Stimulated activated CD4-positive, alpha-beta T cell treated with anti-CD3 and anti-CD28 coated beads, TNF-alpha, amount 100 ng/mL, for 48 hours (primary cell): ENCODE results near the gene TFCP2L1.

ENCODE experiments used
- DNase-seq, 3 donors: peaks; one replicate each; pipeline ENCODE4 v3.0.0-alpha.2; 2020; ENCODE audit warnings: low read depth in 3 of 3

TFCP2L1 gene

DNA sequence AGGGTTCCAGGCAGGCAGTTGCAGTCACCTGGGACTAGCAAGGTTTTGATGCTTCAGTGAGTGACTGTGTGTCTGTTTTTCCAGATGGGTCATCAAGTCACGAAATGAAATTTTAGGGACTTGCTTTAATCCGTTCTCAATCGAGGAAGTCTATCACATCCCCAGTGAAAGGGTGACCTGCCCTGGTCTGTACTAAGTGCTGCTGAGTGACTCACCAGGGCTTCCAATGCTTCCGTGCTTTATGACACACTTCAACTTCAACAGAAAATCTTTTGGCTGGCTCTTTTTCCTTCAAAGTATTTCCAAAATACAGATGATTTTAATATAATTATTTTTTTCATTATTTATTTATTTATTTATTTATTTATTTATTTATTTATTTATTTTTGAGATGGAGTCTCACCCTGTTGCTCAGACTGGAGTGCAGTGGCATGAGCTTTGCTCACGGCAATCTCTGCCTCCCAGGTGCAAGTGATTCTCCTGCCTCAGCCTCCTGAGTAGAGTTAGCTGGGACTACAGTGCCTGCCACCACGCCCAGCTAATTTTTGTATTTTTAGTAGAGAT is 18.4 kb downstream of the TFCP2L1 start:
- DNase-seq = no peak

DNA sequence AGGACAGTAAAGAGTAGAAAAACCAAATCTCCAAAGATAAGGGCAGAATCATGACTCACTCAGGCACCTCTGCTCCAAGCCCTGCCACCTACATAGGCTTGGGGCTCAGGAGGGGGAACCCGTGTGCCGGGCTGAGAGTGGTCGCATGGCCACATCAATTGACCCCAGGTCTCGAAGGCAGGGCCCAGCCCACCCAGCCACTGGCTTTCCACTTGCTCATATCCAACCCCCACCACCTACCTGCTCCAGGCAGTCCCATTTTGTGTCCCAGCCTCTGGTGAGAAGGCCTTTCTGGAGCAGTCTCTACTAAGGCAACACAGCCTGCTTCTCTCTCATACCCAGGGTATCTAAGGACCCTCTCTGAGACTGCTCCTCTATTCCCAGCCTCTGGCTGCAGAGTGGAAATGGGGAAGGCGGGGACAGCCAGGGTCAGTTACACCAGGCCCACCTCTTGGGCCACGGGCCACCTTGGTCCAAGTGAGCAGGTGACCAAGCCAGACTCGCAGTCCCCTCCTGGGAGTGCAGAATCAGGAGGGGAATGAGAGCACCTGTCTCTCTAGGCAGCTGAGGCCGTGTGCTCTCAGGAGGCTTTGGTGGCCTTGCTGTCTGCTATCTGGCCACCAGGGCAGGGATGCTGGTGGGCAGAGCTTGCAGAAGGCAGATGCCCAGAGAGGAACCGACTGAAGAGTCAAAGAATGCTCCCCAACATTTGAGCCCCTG is 20.8 kb downstream of the TFCP2L1 start:
- DNase-seq = no peak

DNA sequence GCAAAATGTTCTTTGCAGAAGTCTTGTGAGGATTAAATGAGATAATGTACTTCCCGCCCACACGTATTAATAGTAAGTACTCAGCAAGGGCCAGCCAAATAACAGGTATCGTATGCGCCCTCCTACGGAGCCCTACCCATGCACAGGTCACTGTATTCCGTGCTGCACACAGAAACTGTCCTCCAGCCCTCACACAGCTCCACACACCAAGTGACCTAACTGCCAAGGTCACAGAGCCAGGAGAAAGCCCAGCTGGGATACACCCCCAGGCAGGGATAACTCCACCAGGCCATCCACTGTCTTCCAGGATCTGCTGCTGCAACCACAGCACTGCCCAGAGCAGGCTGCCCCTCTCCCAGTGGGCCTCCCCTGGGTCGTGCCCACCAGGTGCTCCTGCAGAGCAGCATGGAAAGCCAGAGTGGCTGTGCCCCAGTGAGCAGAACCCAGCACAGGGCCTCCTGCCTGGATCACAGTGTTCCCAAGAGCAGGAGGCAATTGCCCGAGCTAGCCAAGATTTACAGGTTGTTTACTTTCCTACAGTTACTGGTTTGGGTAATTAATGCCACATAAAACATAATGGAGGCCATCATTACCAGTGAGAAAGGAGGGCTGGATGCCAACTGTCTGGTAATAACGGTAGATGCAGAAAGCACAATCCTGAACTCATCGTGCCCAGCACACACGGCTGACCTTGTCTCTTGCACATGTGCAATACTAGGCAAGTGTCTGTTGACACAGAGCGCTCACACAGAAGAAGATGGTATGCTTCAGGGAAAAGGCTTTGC is 24.4 kb downstream of the TFCP2L1 start:
- no peak for DNase-seq

DNA sequence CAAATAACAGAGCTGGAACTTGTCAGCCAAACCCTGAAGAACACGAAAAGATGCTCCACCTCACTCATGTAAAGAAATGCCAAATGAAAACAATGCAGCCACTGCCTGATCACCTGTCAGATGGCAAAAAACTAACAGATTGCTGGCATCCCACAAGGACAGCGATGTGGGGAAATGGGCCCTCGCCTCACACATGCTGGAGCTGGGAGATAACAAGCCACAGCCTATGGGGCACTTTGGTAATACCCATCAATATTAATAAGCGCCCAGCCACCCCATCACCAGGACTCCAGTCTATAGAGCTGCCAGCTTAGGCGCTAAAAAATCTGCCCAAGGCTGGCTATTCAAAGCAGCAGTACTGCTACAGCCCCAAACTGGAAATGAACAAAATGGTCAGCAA is 27.0 kb downstream of the TFCP2L1 start:
- DNase-seq = no peak

DNA sequence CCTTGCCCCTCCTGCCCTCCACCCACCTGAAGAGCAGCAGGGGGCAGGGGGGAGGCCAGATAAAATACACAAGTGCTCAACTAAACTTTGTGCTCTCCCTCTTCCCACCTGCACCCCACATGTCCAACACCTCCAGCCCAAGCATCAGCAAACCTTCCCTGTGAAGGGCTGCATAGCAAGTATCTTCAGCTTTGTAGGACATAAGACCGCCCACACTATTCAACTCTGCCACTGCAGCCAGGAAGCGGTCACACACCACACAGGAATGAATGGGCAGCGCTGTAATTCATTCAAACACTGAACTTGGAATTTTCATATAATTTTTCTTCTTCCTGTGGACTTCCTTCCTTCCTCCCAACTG is 27.5 kb downstream of the TFCP2L1 start:
- no peak for DNase-seq

DNA sequence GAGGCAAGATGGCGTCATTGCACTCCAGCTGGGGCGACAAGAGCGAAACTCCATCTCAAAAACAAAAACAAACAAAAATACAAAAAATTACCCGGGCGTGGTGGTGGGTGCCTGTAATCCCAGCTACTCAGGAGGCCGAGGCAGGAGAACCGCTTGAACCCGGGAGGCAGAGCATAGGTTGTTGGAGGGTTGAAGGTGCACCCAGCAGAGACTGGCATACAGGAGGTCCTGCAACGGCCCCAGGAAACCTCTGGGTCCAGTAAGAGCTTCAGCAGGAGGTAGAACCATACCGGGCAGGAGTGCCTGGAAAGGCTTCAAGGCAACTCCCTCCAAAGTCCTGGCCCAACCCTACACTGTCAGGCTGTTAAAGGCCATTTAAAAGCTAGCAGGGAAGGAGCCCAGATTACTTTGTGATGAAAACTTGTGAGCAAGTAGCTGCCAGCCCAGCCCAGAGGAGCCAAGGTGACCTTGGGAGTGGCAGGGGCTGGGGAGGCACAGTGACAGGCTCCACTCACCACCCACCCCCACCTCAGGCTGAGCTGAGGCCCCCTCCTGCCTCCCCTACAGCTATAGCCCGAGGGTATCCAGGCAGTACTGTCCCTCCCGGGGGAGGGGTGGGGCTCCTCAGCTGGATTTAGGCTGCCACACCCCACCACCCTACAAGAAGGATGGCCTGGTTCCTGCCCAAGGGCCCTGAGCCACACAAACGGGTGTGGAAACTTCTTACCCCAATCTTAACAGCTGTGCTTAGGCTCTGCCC is 28.1 kb downstream of the TFCP2L1 start:
- no peak for DNase-seq

DNA sequence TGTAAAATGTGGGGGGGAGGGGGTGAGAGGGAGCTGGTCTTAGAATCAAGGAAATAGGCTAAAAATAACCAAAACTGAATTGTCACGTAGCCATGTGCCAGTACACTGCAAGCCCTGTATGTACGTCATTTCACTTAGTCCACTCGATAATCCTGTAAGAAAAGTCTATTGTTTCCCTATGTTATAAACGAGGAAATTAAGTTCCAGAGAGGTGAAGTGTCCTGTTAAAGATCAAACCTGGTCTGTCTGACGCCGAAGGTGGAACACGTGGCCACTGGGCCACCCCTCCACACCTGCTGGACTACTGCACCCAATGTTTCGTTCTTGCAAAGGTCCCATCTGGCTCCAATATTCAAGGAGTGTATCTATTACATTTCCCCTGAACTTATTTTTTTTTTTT is 29.6 kb downstream of the TFCP2L1 start:
- DNase-seq = no peak

DNA sequence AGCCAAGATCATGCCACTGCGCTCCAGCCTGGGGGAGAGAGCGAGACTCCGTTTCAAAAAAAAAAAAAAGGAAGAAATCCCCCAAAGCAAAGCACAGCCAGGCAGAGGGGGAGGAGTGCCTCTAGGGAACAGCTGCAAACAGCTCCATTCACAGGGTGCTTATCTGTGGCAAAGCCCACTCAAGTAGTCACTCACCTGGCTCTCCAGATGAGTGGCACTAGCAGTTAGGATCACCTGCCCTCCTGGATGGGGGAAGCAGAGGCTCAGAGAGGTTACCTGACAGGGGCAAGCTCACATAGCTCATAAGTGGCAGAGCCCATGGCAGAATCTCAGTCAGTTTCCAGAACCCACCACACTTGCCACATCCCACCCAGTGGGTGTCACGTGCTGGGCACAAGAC is 30.3 kb downstream of the TFCP2L1 start:
- no peak for DNase-seq

DNA sequence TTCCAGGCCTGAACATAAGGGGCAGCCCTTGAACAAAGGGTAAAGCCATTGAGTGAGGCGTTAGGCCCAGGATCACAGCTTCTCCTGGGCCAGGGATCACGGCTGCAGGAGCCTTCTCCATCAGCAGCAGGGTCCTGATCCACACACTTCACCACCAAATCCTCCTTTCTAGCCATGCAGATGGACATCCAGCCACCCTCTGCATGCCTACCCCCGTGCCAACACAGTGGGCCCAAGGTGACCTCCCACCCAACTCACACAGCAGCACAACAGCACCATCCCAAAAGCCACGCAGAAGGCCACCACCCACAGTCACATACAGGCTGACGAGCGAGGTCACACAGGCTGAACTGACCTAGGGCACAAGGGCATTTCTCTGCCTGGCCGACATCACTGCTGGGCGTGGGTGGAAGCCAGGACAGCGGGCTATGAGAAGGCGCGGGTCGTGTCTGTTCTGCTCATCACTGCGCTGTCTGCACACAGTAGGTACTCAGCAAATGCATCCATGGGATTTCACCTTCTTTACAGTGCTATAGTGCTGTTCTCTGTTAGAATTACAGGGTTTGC is 31.2 kb downstream of the TFCP2L1 start:
- no peak for DNase-seq

DNA sequence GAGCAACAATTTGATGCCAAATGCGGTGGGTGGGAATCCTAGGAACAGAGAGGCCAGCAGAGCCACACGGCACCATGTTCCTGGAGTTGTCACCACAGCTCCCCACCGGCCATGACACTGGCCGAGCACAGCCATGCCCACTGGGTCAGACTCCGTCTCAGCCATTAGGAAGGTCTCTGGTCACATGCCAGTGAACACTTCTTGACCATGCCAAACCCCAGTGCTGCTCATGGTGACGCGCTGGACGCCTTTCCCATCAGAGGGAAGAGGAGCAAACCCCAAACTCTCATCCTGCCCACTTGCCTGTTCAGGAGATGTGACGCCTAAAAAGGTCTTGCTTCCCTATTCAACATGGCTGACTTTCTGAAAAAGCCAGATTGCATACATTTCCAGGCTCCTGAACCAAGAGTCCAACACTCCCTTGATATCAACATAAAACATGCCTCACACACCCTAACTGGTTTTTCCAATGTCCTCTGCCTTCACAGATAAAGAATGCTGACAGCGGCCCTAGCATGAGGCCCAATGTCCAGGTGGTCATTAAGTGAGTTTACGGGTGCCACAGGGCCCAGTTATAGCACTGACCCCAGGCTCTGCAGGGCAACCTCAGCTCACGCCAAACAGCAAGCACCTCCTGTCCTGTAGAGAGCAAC is 31.9 kb downstream of the TFCP2L1 start:
- DNase-seq = no peak

DNA sequence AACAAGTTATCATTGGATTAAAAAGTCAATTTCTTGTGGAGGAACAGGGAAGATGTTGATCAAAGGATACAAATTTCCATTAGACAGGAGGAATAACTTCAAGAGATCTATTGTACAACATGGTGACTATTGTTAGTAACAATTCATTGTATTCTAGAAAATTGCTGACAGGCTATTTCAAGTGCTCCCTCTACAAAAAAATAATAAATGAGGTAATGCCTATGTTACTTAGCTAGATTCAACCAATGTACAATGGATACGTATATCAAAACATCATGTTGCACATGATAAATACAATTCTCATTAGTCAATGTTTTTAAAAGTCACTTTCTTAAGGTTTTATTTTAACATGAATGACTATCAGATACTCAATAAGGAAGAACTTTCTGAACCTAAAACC is 33.5 kb downstream of the TFCP2L1 start:
- no peak for DNase-seq

DNA sequence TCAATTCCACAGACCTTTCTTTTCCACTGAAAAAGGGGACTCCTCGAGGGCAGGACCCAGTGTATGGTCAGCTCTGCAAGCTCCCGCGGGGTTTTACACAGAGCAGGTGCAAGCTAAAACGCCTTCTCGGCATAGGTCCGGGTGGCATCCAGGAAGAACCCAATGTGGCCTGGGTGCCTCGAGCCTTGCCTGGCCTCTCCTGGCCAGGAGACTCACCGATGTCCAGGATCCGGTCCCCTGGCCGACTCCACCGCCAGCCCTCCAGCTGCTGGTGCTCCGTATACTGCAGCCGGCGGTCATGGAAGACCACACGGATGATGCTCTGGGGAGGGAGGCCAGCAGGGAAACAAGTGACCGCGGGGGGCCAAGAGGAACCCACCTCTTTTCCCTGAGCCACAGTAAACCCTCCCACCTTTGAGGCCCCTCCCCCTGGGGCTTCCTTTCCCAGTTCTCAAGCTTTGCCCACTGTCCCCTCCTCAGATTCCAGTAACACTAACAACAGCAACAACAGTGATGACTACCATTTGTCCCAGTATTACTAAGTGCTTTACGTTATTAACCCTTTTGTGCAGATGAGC is 36.1 kb downstream of the TFCP2L1 start:
- DNase-seq = no peak

DNA sequence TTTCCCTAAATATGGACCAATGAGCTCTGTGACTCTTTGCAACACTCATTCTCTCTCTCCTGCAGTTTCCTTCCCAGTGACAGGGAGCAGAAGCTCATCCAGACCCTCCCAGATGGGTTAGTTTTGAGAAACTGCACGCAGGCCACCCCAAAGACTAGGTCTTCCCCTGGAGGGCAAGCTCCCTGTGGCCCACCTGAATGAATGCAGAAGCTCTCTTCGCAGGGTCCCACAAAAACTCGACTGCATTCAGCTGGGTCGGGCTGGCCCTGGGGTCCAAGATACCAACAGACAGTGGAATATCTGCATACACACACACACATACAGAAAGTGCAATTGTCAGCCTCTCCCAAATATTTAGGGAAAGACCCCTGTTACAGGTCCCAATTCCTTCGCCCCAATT is 37.0 kb downstream of the TFCP2L1 start:
- no peak for DNase-seq

DNA sequence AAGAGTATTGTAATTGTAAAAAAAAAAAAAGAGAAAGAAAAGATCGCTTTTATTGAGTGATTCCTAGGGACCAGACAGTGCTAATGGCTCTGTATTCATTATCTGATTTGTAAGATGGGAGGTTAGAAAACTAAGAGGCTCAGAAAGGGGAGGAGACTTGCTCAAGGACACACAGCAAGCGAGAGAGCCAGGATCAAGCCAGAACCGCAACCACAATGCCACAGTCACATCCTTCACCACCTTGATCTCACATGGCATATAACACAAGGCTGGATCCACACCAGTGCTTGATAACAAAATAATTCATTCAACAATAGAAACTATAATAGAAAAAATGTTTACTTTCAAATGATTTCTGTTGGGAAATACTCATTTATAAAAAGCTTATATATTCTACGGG is 37.5 kb downstream of the TFCP2L1 start:
- DNase-seq = no peak

DNA sequence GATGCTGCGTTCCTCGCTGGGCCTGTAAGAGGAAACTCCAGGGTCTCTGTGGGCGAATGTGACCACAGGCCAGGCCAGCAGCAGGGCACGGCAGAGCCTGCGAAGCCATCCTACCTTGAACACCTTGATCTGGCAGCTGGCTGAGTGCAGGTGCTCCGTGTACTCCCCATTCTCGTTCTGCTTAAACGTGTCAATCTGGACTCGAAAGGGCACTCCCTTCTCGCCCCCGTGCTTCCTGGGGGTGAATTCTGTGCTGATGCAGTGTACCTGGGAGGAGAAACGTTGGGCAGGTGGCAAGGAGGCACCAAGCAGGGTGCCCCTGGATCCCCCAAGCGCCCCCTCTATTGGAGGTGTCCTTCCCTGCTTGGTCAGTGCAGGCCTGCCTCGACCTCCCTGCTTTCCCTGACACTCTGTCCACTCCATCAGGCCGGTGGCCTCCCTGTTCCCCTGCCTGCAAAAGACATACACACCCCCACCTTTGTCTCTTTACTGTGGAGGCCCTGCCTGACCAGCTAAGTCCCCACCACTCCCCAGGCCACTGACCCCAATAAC is 38.2 kb downstream of the TFCP2L1 start:
- DNase-seq = no peak

DNA sequence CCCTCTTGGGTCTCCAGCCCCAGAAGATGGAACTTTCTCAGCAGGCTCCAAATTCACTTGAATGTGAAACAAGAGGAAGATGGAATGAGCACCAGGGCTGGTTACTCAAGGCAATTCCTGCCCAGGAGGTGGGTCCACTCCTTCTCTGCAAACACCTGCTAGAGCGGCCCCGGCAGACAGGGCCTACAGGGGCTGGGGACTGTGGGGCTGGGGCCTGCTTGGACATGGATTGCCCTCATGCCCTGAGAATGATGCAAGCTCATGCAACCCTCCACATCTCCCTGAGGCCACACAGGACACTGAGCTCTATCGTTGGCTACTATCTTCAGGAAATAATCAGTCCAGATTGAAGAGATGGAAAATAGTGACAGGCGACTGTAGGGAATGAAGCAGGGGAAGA is 39.1 kb downstream of the TFCP2L1 start:
- DNase-seq = no peak

DNA sequence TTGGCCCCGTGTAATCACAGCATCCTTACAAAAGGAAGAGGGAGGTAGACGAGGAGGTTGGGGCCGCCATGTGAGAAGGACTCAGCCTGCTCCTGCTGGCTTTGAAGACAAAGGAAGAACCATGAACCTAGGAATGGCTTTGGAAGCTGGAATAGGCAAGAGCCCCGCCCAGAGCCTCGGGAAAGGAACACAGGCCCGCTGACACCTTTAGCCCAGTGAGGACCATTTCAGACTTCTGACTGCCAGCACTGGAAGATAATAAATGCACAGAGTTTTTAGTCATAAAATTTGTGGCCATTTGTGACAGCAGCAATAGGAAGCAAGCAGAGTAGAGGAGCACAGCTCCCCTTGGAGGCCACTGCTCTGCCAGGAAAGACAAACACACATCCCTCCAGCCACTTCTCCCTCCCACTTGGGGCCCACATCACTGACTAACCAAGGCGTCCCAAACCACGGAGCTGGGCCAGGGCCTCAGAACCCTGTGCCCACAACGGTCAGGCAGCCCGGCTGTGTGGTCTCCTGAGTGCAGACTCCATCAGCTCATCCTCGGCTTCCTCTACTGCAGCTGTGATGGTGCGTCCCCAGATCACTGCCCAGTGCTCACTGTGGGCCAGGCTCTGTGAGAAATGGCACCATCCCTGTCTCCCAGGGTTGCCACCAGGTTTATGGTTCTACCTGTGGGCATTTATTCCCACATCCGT is 39.7 kb downstream of the TFCP2L1 start:
- no peak for DNase-seq

DNA sequence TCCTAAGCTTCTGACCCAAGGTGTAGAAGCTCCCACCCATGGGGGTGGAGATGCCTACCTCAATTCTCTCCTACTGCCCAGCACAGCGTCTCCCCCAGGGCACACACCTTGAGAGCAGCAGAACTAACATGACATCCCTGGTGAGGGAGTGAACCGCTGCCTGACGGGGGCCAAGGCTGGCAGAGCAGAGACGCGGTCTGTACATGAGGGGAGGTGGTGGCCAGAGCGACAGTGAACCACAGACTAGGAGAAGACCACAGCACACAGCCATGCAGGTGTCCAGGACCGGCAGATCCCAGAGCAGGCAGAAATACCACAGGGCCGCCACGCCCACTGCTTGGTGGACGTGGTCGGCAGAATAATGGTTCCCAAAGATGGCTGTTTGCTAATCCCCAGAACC is 40.4 kb downstream of the TFCP2L1 start:
- no peak for DNase-seq

DNA sequence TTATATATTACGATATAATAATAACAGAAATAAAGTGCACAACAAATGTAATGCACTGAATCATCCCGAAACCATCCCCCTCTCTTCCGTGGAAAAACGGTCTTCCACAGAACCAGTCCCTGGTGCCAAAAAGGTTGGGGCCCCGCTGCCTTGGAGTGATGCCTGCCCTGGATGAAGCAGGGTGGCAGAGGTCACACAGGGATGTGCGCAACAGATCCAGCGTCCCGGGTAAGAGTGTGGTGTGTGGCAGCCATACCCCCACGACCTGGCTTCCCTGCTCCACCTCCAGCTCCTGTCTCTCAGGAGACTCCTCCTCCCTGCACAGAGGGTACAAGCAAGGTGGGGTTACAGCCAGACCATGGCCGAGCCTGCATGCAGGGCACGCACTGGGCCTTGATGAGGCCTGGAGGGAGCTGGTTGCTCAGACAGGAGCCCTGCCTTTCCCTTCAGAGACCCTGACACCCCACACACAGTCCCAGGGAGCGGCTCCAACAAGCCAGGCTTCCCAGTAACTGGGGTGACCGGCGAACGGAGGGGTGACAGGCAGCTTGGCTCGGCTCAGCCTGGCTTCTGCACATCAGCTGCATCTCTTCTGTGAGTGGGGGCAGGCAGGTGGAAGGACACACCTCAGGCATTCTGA is 41.1 kb downstream of the TFCP2L1 start:
- DNase-seq = no peak

DNA sequence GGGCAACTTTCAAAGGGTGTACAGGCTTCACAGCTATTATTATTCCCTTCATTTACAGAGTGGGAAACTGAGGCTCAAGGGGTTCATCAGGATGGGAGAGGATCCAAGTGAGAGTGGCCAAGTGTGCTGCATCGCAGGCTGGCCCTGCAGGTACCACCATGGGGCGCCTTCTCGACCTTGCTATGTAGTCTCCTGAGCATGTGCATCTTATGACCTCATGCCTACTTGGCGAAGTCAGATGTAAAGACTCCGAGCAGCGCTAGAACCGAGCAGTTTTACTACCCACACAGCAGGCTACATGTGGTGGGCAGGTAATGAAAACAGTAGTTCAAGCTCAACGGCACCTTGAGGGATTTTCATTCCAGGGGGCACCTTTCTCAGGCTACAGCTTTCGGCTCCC is 42.0 kb downstream of the TFCP2L1 start:
- no peak for DNase-seq
